ENCODE results near the gene CD46.

The CD46 gene

DNA sequence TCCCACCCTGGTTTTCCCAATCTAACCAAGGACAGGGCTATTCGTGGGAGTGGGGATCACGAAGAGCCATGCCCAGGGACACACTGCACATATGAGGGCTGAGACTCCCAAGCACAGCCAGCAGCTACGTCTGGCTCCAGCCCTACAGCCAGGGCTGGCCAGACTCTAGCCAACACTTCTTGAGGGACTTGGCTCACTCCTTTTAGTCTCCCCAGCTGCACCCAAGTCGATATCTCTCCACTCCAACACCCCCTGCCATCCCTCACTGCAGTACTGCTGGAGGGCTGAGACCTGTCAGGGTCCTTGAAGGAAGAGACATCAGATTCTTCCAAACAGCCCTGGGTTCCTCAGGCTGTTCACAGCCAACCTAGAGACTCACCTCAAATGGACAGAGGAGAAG is 62.6 kb downstream of the CD46 start:
- no peak for DNase-seq (ENCODE audit: low read depth)

- no peak for DNase-seq (ENCODE audit: low read depth)
Measured at GRCh38 chr1:207815466-207815865, 63.6 kb downstream of the CD46 start.

DNA sequence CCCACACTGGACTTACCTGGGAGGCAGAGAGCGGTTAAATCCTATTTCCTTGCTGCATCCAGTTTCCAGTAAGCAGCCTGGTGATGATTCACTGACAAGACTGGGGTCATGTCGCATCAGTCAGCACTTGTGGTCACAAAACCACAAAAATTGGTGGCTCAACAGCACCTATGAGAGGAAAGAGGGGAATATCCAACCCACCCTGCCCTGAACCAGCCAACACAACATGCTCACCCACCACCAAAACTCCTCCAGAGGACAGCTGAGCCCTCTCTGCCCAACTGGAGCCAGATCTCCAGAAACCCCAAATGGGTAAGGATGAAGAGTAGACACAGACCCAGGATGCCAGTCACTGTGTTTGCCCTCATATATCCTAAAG is 64.0 kb downstream of the CD46 start:
- peak; percentile 69 for DNase-seq (ENCODE audit: low read depth)

- DNase-seq (ENCODE audit: low read depth) = no peak
Measured at GRCh38 chr1:207817166-207817565, 65.3 kb downstream of the CD46 start.

DNA sequence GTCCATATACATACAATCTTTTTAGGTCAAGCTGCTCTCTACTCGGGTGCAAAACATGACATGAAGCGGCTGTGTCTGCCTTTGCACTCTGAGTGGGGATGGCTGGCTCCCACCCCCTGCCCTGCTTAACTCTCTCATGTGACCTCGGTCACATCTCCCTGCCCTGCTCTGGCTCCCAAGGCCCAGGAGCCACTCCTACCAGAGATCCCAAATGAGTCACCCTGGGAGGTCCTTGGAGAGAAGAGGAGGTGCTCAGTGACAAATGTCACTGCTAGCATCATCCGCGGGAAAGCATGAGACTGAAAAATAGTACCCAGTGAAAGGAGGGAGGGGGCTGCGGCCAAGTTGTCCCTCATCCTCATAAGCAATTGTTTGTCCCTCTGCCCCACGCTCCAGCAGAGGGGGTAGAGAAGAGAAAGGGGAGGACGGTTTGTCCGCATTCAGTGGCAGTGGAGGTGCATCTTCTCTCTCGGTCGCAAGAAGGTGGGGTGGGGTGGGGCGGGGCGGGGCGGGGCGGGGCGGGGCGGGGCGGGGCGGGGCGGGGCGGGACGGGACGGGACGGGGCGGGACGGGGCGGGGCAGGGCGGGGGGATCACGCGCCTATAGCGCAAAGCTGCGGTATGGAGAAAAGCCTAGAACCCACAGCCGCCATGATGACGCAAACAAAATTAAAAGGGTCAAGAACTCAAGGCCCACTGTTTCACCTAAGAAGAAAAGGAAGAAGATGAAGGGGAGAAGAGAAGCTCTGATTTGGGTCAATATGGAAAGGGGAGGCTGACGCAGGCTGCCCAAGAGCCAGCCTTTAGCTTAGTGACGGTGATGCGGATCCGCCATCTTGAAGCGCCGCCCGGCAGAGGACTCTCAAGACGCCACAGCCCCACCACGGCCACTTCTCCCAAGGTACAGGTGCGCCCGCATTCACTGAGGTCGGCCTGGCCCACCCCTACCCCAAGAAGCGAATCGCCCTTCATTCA is 66.2 kb downstream of the CD46 start:
- DNase-seq (ENCODE audit: low read depth) = peak; percentile 29

GRCh38 chr1:207818971-207819451 is 67.2 kb downstream of the CD46 start:
- DNase-seq (ENCODE audit: low read depth) = peak; percentile 80

- DNase-seq (ENCODE audit: low read depth) = no peak
Measured at GRCh38 chr1:207820568-207821463, 69.0 kb downstream of the CD46 start.

DNA sequence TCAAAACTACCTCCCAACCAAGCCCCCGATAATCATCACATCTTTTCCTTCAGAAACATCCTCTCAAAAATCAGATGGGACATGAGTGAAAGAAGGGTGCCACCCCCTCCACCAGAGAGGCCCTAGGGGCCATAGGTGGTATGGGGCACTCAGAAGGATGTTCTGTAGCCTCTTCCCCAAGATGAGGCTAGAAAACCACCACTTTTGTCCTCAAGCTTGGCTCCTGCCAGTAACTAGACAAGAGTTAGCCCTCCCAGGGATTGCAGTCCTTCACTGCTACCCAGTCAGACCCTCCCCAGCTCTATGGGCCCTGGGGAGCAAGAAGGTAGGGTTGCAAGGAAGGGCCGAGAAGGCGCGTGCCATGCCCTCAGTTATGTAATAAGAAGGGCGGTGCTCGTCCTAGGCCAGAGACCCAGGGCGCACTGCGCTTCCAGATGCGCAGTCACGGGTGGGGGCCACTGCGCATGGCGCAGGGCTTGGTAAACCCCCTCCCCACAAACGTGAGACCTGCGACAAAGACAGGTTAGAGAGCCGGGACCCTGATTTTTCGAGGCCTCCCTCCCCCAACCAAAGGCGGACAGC is 69.7 kb downstream of the CD46 start:
- DNase-seq (ENCODE audit: low read depth) = no peak

DNA sequence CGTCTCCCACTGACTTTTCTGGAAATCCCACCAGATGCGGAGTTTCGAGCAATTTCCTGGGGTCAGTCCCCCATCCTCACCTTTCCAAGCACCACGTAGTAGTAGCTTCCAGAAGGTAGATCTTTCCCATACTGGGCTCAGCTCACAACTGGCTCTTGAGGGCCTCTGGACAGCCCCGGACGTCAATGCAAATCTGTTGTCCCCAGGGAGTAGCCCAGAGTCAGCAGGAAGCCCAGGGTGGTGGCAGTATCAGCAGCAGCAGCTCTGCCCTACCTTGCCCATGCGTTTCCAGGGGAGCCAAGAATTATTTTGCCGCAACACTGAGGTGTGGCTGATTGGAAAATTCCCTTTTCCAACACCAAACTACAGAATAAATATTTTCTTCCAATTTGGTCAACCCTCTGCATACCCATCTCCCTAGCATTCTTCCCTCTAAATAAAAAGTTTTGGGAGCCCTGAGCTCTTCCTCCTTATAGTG is 70.3 kb downstream of the CD46 start:
- no peak for DNase-seq (ENCODE audit: low read depth)

DNA sequence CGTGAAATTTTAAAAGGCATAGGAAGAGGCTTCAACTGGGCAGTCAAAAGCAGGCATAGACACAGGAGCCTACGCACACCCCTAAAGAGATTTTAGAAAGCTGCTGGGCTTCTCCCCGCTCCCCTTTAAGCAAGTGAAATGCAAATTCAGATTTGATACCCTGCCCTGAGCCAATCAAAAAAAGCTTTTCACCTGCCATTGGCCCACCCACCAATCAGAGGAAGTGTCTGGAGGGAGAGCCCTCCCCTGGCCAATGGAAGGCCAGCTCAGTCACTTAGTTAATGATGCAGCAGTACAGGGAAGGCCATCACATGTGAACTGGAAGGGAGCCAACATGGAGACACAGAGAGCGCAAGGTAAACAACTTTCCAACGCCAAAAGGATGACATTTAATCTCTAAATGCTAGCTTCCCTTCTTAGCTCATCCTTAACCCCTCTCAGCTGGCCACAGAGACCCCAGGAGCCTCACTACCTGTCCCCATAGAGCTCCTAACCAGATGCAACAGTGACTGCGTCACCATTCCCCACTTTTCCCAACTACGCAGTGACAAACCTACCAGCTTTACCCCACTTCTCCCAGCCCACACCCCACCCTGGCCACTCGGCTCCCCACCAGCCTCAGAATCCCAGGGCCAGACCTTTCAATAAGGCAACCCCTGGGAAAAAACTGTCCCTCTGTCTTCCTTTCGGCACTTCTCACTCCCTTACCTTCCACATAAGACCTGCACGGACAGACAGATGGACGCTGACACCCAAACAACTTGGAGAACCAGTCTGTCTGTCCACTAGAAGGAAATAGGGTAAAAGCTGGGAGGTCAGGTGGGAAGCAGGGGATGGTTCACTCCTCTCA is 71.0 kb downstream of the CD46 start:
- DNase-seq (ENCODE audit: low read depth) = peak; percentile 54

GRCh38 chr1:207823531-207823879 is 71.7 kb downstream of the CD46 start:
- DNase-seq (ENCODE audit: low read depth) = no peak

DNA sequence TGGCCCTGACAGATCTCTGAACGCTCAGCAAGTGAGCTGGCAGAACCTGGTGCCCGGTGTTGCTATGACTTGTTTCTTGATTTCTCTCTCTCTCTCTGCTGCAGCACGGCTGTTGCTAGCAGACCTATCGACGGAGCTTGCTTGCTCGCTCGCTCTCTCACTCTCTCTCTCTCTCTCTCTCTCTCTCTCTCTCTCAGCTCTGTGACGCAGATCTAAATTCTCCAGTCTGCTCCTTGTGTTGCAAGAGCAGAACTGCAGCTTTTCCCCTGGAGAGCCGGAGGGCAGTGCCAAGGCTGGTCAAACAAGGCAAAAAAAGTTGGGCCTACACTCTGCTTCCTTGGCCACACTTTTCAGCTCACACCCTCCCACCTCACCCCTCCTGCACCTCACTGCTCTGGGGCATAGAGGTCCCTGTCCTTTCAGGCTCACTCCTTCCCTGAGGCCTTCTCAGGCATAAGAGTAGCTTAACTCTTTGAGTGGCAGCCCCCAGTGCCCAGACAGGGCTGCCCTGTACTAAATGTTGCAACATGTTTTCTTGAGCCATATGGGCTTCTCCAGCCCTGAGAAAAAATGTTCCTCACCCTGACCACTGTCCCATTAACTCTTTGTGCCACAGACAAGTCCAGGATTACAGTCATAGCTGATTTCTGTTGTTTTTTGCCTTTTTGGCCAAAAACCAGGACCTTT is 72.2 kb downstream of the CD46 start:
- peak; percentile 96 for DNase-seq (ENCODE audit: low read depth)

- DNase-seq (ENCODE audit: low read depth) = no peak
Measured at GRCh38 chr1:207824691-207825408, 73.0 kb downstream of the CD46 start.

- DNase-seq (ENCODE audit: low read depth) = no peak
Measured at GRCh38 chr1:207825409-207825695, 73.5 kb downstream of the CD46 start.

DNA sequence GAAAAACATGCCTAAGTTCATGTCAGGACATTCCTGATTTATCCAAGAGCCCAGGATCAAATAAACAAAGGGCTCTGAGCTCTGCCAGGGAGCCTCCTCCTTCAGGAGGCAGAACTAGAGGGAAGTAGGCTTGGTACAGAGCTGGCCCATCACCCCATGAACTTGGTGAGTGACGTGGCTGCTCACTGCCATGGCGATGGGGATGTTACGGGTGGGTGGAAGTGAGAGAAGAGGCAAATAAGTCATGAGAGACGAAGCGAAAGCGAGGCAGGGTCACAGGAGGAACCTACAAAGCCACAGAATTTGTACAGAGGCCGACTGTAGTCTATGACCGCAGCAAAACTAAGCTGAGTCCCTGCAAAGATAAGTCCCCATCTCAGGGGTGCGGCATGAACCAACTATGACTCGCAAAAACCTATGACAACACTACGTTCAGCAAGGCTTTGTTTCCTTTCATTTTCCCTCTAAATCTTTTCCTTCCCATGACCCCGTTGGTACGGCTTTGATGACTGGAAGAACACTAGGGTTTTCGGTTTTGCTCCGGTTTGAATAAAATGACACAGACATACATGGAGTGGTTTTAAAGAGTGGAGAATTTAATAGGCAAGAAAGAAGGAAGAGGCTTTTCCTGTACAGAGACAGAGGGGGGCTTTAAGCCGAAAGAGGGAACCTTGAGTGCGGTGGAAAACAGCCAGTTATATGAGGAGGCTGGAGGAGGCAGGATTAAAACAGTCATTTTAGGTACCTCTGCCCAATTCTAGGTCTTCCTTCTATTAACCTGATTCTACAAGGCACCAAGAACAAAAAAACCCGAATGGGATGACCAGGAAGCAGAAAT is 74.1 kb downstream of the CD46 start:
- DNase-seq (ENCODE audit: low read depth) = peak; percentile 95

GRCh38 chr1:207826557-207827487 is 75.0 kb downstream of the CD46 start:
- peak; percentile 74 for DNase-seq (ENCODE audit: low read depth)

DNA sequence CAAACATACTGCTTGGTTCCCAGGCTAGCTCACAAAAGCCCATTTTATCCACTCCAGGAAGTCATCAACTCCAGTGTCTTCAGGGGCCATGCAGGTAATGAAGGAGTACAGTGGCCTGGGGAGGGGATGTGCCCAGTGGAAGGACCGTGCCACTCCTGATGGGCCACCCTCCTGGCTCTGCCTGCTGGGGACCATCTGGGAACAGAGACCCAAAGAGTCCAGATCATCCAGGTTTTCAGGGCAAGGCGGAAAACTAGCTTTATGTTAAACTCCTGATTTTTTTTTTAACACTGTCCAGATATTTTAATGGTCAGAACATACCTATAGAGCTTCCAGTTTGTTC is 75.6 kb downstream of the CD46 start:
- no peak for DNase-seq (ENCODE audit: low read depth)

DNA sequence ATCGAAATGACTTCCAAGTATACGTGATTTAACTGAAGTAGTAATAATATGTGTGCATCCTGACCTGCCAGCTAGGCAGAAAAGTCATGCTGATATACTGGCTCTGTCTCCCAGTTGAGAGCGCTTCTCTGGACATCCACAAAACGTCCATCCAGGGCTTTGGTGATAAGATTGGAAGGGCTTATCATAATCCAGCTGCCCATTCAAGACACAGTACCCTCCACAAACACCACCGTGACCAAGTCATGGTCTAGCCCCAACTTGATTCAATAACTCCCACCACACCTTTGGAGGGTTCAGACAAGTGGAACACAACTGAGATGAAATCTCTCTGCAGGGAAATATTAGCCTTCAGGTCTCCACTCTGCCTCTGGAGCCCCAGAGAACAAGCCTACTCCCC is 76.2 kb downstream of the CD46 start:
- no peak for DNase-seq (ENCODE audit: low read depth)
